ENCODE measurements around the gene ACOXL. TPM values are rescaled to one million over a fixed set of nuclear protein-coding genes. Genes with fewer than 3 reads are reported as not detected.
"Not testable (repeated sequence)": the region's sequence is repeated elsewhere in the genome, so short reads cannot be mapped to it uniquely, and the experiment has no call there.

Gene ACOXL
- total RNA-seq, 2 experiments from 2014 or later, result not detected

DNA sequence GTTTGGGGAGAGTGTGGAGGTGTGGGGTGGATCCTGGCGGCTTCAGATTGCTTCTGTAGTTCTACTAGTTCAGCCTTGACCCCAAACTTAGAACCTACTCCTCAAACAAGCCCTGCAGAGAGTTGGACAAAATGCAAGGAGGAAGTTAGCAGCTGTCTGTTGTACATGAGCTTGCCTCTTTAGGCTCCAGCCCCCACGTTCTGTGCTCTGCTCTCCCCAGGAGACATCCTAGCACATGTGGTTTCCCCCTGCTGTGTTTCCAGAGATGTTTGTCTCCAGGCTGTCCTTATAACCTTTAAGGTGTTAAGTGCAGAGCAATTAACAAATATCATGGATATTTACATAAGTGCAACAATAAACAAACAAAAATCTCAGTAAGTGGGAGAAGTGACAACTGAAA lies 111.1 kb downstream of the ACOXL start:
- Mint-ChIP-seq H3K36me3 (no peaks in the 10 kb centered on the region), H3K27me3 (peaks cover 23% of the 10 kb centered on the region), H3K4me1 (peaks cover 27% of the 10 kb centered on the region), H3K9me3 (no peaks in the 10 kb centered on the region), H3K27ac (no peak overlapping the region), H3K4me3 (no peak overlapping the region)
- POLR2A ChIA-PET, result no interaction called here
- DNase-seq, result no peak
- ATAC-seq (ENCODE audit: low read depth), result no peak

DNA sequence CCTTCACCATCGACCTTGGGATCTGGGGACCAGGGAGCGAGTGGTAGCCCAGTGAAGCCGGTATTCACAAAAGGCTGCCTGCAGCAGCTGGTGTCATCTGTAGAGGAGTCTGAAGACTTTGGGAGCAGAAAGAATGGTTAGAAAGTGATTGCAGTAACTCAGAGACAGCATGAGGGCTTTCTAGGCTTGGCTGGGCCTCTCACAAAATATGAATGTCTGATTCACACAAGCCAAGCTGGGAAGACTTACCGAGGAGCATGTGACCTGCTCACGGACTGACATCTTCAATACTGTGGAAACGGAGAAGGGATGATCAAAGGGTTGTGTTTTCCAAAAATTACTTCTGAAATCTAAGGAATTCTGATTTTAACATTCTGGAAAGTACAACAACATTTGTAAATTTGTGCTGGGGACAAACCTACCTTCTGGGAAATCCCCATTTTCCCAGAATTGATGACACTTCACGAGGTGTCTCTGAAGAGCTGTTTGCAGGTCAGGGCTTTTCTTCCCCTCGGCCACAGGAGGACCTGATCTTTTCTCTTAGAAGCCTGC lies 111.7 kb downstream of the ACOXL start:
- H3K9me3 Mint-ChIP-seq, result no peaks in the 10 kb centered on the region
- peaks cover 2% of the 10 kb centered on the region for H3K36me3 Mint-ChIP-seq
- no peak overlapping the region for H3K4me3 Mint-ChIP-seq
- DNase-seq (no peak), ATAC-seq (ENCODE audit: low read depth) (no peak)
- POLR2A ChIA-PET, result no interaction called here
- H3K27ac Mint-ChIP-seq, result no peak overlapping the region
- H3K27me3 Mint-ChIP-seq, result peaks cover 23% of the 10 kb centered on the region
- peaks cover 27% of the 10 kb centered on the region for H3K4me1 Mint-ChIP-seq

DNA sequence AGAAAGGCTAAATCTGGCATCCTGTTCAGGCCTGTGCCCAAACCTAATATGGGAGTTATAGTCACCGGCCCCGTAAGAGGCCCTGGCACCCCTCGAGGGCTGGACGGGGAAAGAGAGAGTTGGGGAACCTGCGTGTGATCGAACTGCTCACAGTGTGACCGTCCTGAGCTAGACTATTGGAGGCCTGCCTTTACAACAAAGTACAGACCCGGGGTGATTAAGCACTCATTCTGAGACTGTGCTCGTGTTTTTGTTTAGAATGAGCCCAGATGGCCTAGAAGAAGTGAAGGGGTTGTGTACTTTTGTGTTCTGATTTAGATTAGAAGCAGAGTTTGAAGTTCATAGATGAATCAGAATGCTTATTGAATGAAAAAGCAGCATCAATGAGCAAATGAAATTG lies 115.3 kb downstream of the ACOXL start:
- POLR2A ChIA-PET, result no interaction called here
- Mint-ChIP-seq H3K36me3 (peaks cover 2% of the 10 kb centered on the region), H3K4me3 (no peak overlapping the region), H3K9me3 (no peaks in the 10 kb centered on the region), H3K27me3 (peaks cover 16% of the 10 kb centered on the region), H3K27ac (peak overlapping the region; percentile 84), H3K4me1 (peaks cover 37% of the 10 kb centered on the region)
- ATAC-seq (ENCODE audit: low read depth) (no peak), DNase-seq (no peak)

DNA sequence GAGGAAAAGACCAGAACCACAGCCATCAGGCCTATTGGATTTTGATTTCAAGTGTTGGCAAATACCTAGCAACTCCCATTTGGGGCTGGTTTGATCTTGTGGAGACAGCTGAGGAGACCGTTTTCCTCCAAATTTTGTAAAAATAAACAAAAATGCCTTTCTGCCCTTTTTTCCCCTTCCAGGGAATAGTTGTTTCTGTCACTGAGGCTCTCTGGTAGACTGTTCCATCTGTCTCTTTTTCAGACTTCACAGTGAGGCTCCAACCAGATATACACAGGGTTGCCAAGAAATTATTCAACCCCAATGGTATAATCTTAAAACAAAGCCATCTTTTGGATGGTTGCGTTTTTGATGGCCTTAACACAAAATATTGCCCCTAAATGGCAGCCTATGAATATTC lies 115.7 kb downstream of the ACOXL start:
- POLR2A ChIA-PET, result no interaction called here
- peaks cover 14% of the 10 kb centered on the region for H3K27me3 Mint-ChIP-seq
- peaks cover 2% of the 10 kb centered on the region for H3K36me3 Mint-ChIP-seq
- H3K9me3 Mint-ChIP-seq, result no peaks in the 10 kb centered on the region
- ATAC-seq (ENCODE audit: low read depth) (no peak), DNase-seq (no peak)
- H3K4me3 Mint-ChIP-seq, result no peak overlapping the region
- no peak overlapping the region for H3K27ac Mint-ChIP-seq
- H3K4me1 Mint-ChIP-seq, result peaks cover 41% of the 10 kb centered on the region

DNA sequence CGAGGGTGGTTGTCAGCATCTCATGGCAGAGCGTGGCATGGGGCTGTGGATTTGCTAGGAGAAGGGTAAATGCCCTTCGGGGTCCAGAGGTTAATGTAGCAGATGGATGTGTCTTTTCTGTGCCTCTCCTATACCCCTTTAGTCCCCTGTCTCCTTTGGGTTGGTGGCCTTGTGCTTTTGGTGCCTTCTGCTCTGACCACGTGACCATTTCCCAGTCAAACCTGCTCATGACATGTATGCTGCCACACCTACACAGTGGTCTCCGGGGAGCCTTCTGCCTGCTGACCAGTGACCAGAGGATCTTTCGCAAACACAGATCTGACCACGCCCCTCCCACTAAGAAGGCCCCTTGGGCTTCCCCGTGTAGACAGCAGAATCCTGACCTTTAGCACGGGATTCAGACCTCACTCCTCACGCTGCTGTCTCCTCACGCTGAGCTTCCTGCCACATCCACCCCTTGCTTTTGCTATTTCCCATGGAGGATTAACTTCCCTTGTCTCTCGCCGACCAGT lies 116.2 kb downstream of the ACOXL start:
- DNase-seq (no peak), ATAC-seq (ENCODE audit: low read depth) (no peak)
- peaks cover 46% of the 10 kb centered on the region for H3K4me1 Mint-ChIP-seq
- H3K4me3 Mint-ChIP-seq, result no peak overlapping the region
- peaks cover 2% of the 10 kb centered on the region for H3K36me3 Mint-ChIP-seq
- no peaks in the 10 kb centered on the region for H3K9me3 Mint-ChIP-seq
- H3K27ac Mint-ChIP-seq, result no peak overlapping the region
- POLR2A ChIA-PET, result no interaction called here
- H3K27me3 Mint-ChIP-seq, result peaks cover 14% of the 10 kb centered on the region

DNA sequence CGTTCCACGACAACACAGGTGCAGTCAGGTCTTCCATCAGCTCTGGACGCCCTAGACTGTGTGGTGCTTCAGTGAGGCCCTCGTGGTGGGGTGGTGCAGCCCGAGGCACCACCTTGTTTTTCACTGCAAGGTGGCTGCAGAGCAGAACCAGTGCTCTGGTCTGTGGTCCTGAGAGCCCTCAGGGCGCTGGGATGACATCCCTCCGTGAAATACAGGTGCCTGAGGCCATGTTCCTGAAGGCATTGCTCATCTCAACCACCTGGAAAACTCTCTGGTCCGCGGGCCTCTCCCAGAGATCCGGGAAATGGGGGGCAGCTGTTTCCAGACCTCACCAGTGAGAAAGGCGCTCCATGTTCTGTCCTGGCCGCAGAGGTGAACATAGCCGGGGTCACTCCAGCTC lies 119.2 kb downstream of the ACOXL start:
- POLR2A ChIA-PET, result interaction anchor here (1.0 kb wide), 1 partner anchor 9 kb away, joined by 3 read pairs; no protein-coding TSS in a partner anchor
- peak overlapping the region; percentile 58 for H3K27ac Mint-ChIP-seq

DNA sequence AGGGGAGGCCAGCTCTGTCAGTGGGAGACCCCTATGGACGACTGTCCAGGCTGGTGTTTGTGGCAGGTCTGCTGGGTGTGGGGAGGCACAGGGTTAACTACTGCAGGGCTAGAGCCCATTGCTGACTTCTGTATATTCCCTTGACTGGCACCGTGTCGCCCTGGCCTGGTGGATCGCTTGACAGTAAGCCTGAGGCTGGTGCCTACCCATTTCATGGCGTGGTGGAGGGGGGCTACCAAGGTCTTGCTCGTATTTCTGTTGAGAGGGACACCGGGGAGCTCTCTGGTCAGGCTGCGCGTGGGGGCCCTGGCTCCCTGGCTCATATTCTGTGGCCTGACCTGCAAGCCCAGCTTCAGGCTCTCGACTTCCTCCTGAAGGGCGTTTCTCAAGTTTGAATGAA lies 119.7 kb downstream of the ACOXL start:
- H3K36me3 Mint-ChIP-seq, result peaks cover 2% of the 10 kb centered on the region
- ATAC-seq (ENCODE audit: low read depth), result no peak
- H3K4me3 Mint-ChIP-seq, result peak overlapping the region; percentile 43
- peaks cover 48% of the 10 kb centered on the region for H3K4me1 Mint-ChIP-seq
- peak overlapping the region; percentile 42 for H3K27ac Mint-ChIP-seq
- POLR2A ChIA-PET, result interaction anchor here (0.8 to 1.1 kb wide), 3 partner anchors 9 to 25 kb away, joined by 3 to 4 read pairs (median 3); no protein-coding TSS in a partner anchor
- H3K27me3 Mint-ChIP-seq, result peaks cover 9% of the 10 kb centered on the region
- DNase-seq, result no peak
- H3K9me3 Mint-ChIP-seq, result no peaks in the 10 kb centered on the region

More for the DNA sequence above, 119.2 kb downstream of the ACOXL start:
- Mint-ChIP-seq H3K27me3 (peaks cover 9% of the 10 kb centered on the region), H3K4me1 (peaks cover 50% of the 10 kb centered on the region), H3K9me3 (no peaks in the 10 kb centered on the region), H3K36me3 (peaks cover 2% of the 10 kb centered on the region), H3K4me3 (no peak overlapping the region)
- ATAC-seq (ENCODE audit: low read depth) (no peak), DNase-seq (no peak)

DNA sequence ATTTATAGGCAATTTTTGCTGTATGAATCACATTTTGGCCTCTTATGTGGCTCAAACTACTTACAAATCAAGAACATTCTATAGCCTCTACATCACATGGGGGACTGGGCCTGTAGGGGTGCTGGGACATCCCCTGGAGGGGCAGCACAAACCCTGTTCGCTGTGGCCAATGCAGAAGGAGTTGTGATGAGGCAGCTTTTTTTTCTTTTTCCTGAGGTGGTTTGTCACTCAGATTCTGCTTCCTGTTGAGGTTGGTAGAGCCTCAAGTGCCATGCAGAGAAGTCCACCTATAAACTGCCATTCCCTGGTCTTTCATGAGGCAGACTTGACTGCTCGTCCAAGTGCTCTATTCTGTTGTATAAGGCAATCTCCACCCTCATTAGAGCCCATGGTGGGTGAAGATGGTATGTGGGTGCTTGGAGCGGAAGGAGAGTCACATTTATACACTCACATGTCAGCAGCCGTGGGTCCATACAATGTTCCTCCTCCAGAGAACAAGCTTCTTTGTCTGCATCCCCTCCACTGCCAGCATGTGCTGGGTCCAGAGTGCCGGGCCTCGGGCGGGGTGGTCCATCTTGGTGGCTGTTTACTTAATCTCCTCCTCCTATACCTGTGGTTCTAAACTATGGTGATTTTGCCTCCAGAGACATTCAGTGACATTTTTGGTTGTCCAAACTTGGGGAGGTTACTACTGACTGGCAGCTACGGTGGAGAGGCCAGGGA lies 120.3 kb downstream of the ACOXL start:
- Mint-ChIP-seq H3K9me3 (no peaks in the 10 kb centered on the region), H3K4me1 (peaks cover 41% of the 10 kb centered on the region), H3K4me3 (peak overlapping the region; percentile 43), H3K27me3 (peaks cover 9% of the 10 kb centered on the region), H3K36me3 (peaks cover 2% of the 10 kb centered on the region), H3K27ac (peak overlapping the region; percentile 42)
- DNase-seq, result no peak
- ATAC-seq (ENCODE audit: low read depth), result peak; percentile 72
- POLR2A ChIA-PET, result interaction anchor here (0.8 to 1.1 kb wide), 3 partner anchors 8 to 25 kb away, joined by 3 to 4 read pairs (median 3); no protein-coding TSS in a partner anchor

DNA sequence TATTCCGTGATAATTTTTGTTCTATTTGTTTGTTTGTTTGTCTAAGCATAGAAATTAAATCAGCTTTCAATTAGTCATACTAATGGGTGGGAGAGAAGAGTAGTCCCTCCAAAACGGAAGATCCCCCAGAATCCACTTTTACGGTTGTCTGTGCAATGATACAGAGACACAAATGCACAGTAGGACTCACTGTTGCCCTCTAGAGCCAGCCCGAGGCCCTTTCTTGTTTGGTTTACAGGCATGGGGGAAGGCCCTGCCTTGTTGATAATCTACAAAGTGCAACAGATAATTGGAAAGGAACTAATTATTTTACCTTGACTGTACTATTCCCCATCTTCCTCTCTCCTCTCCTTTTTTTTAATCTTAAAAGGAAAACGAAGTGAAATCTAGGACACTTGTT lies 121.1 kb downstream of the ACOXL start:
- DNase-seq (no peak), ATAC-seq (ENCODE audit: low read depth) (peak; percentile 24)
- Mint-ChIP-seq H3K36me3 (peaks cover 2% of the 10 kb centered on the region), H3K27me3 (peaks cover 9% of the 10 kb centered on the region), H3K4me1 (peaks cover 45% of the 10 kb centered on the region), H3K4me3 (no peak overlapping the region), H3K9me3 (no peaks in the 10 kb centered on the region), H3K27ac (no peak overlapping the region)
- POLR2A ChIA-PET, result no interaction called here

DNA sequence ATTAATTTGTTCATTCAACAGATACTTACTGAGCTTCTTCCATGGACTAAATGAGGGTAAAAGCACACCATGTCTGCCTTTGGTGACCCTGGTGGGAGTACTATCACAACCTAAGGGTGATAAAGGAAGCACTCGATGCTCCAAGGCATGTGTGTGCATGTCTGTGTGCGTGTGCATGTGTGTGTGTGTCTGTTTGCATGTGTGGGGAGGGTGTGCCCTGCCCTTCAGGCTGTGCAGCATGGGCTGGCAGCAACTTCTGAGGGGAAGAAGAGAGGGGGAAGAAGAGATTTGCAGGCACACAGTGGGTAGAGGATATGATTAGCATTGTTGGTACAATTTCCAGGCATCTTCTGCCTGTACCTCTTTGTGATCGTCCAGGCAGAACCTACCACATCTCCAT lies 121.6 kb downstream of the ACOXL start:
- DNase-seq (no peak), ATAC-seq (ENCODE audit: low read depth) (no peak)
- H3K27ac Mint-ChIP-seq, result no peak overlapping the region
- peaks cover 47% of the 10 kb centered on the region for H3K4me1 Mint-ChIP-seq
- no peak overlapping the region for H3K4me3 Mint-ChIP-seq
- no peaks in the 10 kb centered on the region for H3K9me3 Mint-ChIP-seq
- H3K27me3 Mint-ChIP-seq, result peaks cover 9% of the 10 kb centered on the region
- POLR2A ChIA-PET, result no interaction called here
- H3K36me3 Mint-ChIP-seq, result peaks cover under 1% of the 10 kb centered on the region

DNA sequence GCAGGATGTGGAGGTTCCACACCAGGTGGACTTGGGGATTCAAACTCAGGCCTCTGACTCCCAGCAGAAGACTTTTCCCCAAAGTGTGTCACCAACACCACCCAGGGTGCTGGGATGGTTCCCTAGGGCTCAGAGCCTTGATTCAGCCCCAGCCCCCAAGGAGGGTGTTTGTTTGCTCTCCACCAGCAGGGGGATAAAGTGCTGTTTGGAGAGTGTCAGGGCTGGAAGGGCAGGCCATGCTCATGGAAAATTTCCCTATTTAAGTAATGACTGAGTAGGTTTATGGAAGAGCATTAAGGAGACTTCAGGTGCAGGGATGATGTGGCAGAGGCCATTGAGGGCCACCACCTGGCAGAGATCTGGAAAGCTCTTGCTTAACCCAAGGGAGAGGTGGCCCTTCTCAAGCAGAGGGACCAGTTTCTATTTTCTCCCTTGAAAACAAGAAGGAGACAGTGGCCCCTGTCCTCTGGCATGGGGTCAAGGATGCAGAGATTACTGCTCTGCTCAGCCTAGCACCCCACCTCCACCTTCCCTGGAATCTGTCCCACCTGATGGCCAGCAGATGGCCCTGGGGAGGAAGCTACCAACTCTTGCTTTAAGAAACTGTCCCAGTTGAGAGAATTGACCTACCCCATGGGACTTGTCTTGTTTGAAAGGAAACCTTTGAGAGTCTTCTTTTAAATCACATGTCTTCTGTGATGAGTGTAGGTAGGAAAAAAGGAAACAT lies 122.1 kb downstream of the ACOXL start:
- Mint-ChIP-seq H3K27me3 (peaks cover 7% of the 10 kb centered on the region), H3K4me1 (peaks cover 52% of the 10 kb centered on the region), H3K27ac (peak overlapping the region; percentile 6), H3K36me3 (no peaks in the 10 kb centered on the region), H3K4me3 (no peak overlapping the region), H3K9me3 (no peaks in the 10 kb centered on the region)
- ATAC-seq (ENCODE audit: low read depth) (no peak), DNase-seq (no peak)
- POLR2A ChIA-PET, result no interaction called here

DNA sequence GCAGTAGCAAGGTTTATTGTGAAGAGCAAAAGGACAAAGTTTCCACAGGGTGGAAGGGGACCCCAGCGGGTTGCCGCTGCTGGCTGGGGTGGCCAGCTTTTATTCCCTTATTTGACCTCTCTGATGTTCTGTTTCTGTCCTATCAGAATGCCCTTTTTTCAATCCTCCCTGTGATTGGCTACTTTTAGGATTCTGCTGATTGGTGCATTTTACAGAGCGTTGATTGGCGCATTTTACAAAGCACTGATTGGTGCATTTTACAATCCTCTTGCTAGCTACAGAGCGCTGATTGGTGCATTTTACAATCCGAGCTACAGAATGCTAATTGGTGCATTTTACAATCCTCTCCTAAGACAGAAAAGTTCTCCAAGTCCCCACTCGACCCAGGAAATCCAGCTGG lies 123.5 kb downstream of the ACOXL start:
- H3K27ac Mint-ChIP-seq; H3K36me3 Mint-ChIP-seq; H3K4me3 Mint-ChIP-seq; POLR2A ChIA-PET; ATAC-seq (ENCODE audit: low read depth); H3K9me3 Mint-ChIP-seq; H3K27me3 Mint-ChIP-seq; DNase-seq: not testable (repeated sequence)
- H3K4me1 Mint-ChIP-seq, result peaks cover 64% of the 10 kb centered on the region

DNA sequence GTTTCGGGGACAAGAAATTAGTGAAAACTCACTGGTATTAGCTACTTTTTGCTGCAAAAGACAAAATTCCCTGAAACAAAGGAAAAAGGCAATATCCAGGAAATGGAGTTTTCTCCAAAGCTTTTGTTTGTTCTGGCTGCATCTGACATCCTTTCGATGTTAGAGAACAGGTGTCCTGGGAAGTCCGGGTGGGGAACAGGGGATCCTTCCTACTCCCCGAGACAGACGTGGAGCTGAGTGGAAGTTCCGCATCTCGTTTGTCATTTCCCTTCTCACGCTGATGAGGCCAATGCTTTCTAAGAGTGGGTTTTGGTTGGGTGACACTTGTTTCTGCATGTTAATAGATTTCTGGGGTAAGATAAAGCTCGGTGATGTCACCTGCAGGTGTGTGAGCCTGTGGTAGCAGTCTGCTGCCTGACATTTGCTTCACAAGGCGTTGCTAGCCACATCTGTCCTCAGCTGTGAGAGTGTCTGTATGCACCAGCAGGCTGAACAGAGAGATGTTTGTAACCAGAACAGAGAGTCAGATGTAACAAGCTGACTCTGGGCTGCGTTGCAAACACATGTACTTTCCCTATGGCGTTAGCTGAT lies 125.9 kb downstream of the ACOXL start:
- peak; percentile 97 for ATAC-seq (ENCODE audit: low read depth)
- H3K27me3 Mint-ChIP-seq, result peaks cover 10% of the 10 kb centered on the region
- H3K4me3 Mint-ChIP-seq, result peak overlapping the region; percentile 74
- no peak for DNase-seq
- H3K27ac Mint-ChIP-seq, result peak overlapping the region; percentile 67
- peaks cover 52% of the 10 kb centered on the region for H3K4me1 Mint-ChIP-seq
- no peaks in the 10 kb centered on the region for H3K36me3 Mint-ChIP-seq
- POLR2A ChIA-PET, result interaction anchor here (0.8 to 4.1 kb wide), 4 partner anchors 12 to 180 kb away, joined by 3 to 19 read pairs (median 4); partner anchors contain the start of gene BUB1
- no peaks in the 10 kb centered on the region for H3K9me3 Mint-ChIP-seq

All from activated naive CD8-positive, alpha-beta T cell treated with anti-CD3 and anti-CD28 coated beads, Interleukin-2, amount 10 ng/mL, durations not matched to agents 7 days and 5 days (primary cell).